SK-N-DZ (cell line): ENCODE measurements around the gene CLHC1.
A peak's percentile ranks its signal among the peaks of the same experiment; 100 is the strongest.

ENCODE experiments used
- DNase-seq: peaks from one replicate; pipeline ENCODE4 v3.0.0-alpha.2; 2015; ENCODE audit warnings: low spot score

The CLHC1 gene

DNA sequence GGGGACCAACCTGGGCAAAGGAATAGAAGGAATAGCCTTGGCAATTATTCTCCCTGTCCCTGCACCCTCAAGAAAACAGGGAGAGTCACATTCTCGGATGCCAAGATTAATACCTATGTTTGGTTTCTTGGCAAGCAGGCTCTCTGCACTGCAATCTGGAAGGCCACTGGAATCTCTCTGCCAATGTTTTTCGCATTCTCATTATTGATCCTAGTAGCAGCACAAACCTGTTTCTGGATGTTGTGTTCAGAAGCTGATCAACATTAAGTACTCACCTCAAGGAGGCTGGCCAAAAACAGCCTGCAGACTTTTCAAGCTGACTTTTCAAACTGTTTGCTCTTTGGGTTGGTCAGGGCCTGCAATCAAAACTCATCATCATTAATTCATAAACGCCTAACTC, 62.2 kb downstream of the CLHC1 start:
- DNase-seq = no peak

- DNase-seq = no peak
Observed at GRCh38 chr2:55169359-55169758, 62.7 kb downstream of the CLHC1 start.

DNA sequence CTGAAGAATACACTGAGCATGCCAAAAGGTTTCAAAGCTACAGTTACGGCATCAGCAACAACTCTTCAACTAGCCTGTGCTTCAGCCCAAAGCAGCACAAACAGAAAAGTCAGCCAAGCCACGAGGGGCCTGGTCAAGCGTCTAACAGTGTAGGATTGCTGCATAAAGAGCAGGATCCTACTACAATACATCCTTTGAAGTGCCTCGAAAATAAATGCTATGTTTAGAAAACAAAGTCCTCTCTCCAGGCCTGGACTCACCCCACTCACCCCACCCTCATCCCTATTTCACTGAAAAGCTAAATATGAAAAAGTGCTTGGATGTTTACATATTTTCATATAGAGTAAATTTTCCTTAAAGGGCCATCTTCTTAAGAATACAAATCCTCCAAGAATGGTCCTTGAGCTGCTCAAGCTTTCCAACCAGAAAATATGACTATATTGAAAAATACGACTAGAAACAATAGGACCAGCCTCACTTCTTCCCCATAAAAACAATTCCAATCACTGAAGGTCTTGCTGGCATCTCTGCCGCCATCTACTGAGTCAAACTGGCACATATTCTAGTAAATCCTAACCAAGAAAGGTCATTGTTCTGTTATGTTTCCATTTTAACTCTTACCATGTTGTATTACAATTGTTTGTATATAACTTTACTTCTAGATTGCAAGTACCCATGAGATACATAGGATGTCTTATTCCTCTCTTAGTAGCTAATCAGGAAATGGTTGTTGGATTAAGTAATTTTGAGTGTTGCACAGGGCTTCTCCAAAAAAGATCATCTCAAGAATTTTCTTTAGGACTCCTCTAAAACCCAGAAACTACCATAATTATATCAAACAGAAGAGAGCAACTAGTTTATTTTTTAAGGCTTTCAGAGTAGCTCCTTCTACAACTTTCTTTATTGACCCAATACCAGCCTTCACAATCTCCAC, 63.6 kb downstream of the CLHC1 start:
- peak; percentile 58 for DNase-seq

GRCh38 chr2:55165626-55166025, 66.5 kb downstream of the CLHC1 start:
- no peak for DNase-seq

GRCh38 chr2:55164534-55165480, 67.3 kb downstream of the CLHC1 start:
- DNase-seq = no peak

DNA sequence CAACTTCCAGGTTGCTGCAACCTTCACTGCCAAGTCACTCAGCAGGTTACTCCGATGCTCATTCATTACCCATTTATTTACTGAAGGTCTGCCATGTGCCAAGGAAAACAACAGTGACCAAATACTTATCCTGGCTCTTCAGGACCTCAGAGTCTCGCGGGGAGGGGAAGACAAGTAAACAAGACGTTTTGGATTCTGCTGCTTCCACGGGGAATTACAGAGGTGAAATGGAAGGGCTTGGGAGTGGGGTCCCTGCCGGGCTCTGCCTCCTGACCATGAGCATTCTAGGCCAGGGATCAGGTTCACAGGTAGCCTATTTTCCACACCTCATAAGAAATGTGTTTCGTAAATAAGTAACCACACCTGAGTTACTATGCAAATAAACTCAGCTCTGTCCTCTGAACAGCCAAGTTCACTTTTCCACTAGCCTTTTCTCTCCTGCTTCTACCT, 68.1 kb downstream of the CLHC1 start:
- no peak for DNase-seq

DNA sequence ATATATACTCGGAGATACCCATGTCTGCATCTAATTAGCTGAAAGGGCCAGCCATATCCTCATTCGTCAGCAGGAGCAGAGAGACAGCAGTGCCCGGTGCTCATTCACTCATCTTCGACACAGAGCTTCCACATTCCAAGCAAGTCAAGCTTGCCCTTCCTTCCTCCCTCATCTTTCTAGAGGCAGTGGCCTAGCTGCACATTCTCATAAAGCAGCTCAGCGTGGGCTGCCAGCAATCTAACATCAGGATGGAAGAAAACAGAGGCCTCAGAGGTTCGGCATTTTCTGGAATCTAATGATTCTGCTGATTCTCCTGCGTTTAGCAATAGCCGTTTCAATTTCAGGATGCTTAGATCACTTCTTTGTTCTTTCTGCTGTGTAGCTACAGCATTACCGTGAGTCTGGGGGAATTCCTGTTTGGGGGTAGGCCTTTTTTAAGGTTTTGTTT, 68.8 kb downstream of the CLHC1 start:
- no peak for DNase-seq

- no peak for DNase-seq
Observed at GRCh38 chr2:55162284-55163006, 69.6 kb downstream of the CLHC1 start.

DNA sequence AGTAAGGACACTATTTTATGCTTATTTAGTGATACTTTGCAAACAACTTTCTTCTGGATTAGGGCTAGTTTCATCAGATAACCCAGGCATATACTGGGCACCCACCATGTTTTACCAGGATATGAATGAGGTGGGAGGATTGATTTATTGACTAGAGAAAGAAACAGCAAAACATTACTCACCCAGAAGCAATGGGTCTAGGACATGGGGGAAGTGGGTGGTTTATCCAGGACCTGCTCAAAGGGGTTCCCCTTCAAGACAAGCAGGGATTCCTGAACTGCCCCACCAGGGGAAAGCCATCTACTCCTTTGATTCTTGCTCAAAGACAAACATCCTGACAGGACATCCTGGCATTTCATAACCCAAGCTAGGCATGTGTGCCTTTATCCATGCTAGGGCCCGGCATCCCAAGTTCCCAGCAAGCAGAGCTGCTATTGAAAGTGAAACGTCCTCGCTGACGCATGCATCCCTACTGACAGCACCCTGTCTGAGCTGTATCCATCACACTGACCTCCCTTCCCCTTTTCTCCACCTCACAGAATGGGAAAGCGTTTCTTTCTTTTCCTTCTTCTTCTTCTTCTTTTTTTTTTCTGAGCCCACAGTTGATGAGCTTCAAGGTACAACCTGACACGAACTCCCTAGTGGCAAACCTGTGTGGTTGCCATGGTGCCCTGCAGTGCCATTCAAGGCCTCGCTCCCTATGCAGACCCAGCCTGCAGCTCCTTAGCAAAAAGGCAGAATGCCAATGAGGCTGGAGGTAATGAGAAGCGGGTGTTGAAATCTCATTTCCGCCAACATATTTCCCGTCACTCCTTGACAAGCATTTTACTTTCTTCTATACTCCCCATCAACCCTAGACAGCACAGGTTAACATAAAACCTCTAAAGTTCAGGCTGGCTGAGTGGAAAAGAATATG, 70.5 kb downstream of the CLHC1 start:
- DNase-seq = no peak

GRCh38 chr2:55160422-55160821, 71.7 kb downstream of the CLHC1 start:
- DNase-seq = no peak

GRCh38 chr2:55159752-55160151, 72.3 kb downstream of the CLHC1 start:
- no peak for DNase-seq

GRCh38 chr2:55159037-55159651, 72.9 kb downstream of the CLHC1 start:
- DNase-seq = no peak

DNA sequence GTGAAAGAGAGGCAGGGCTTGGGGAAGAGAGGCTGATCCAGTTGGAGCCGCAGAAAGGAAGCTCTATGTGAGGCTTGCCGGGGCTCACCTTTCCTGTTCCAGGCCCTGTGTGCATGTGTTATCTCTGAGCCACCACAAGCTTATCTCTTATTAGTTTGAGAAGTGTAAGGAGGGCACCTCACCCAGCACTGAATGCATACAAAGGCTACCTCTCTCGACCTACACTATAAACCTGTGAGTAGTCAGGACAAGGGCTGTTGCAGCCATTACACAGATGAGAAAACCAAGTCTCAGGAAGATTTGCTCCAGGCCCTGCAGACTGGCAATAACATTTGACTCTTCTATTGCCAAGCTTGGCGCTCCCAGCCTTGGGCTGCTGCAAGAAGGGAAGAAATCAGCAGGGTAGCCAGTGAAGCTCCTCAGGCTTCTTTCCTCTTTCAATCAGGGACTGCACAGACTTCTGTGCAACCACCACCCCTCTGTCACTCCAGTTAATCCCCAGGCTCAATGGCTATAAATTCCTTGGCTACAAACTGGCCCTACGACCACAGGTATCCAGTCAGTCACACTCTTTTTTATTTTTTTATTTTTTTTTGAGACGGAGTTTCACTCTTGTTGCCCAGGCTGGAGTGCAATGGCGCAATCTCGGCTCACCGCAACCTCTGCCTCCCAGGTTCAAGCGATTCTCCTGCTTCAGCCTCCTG, 73.8 kb downstream of the CLHC1 start:
- DNase-seq = no peak

- no peak for DNase-seq
Observed at GRCh38 chr2:55157474-55157884, 74.6 kb downstream of the CLHC1 start.

DNA sequence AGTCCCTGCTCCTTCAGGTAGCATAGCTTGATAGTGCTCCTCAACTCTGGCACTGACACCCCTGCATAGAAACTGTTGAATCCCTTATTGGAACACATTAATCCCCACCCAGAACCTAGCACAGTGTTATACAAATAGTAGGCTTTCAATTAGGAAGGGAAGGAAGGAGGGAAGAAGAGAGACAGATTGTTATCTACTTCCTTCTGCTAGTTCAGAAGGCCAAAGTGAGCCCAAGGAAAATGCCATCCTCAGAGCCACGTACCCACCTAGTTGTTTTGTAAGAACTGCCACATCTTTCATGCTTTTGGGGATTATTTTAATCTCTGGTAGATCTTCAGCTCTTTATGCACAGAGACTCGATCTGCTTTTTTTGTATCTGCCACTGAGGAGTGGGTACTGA, 75.1 kb downstream of the CLHC1 start:
- DNase-seq = no peak

DNA sequence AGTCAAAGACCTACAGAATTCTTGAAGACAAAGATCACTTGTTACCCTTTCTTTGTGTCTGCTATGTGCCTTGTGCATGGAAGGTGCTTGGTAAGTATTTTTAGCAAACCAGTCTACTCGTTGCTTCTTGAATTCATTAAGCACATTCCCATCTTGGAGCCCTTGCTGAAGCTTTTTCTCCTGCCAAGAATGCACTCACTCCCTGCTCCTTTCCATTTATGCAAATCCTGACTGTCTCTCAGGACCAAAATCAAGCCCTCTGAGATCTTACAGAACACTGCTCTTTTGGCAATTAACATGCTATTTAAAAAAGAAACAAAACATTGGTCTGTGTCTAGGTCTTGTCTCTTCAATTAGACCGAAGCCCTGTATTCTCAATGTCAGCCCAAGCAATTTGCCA, 75.8 kb downstream of the CLHC1 start:
- no peak for DNase-seq

DNA sequence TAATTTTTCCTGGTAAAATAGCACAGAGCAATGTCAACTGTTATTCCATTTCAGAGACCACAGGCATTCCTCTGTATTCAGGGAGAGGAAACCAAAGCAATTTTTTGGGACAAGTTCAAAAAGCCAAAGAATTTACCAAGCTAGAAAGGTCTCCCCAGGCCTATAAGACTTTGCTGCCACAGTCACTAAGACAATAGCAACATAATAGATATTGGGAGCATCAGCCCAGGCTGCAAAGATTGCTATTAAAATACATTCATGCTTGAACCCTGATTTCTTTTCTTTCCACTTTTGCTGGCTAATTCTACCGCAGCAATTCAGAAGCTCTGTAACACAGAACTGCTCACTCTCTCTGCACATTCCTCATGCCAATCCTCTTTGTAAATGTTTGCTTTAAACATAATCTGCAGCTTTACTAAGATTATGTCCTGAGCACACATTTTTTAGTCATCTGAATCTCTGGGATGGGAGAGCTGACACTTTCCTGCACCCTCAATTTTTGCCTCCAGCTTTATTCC, 76.3 kb downstream of the CLHC1 start:
- no peak for DNase-seq

GRCh38 chr2:55155206-55155605, 76.9 kb downstream of the CLHC1 start:
- no peak for DNase-seq

- no peak for DNase-seq
Observed at GRCh38 chr2:55154525-55155030, 77.5 kb downstream of the CLHC1 start.
